DMS79 (cell line): Measurements from ENCODE around the gene ING5.

Experiments
- DNase-seq: peaks from one replicate; lab custom pipeline; 2025; lab: John Stamatoyannopoulos, UW

Gene ING5

GRCh38 chr2:241760301-241760771 is 58.5 kb downstream of the ING5 start:
- DNase-seq, result no peak

- DNase-seq, result peak; percentile 90
Observed at GRCh38 chr2:241762321-241762932, 60.6 kb downstream of the ING5 start.

GRCh38 chr2:241762933-241763369 is 61.1 kb downstream of the ING5 start:
- DNase-seq, result no peak

- DNase-seq, result no peak
Observed at GRCh38 chr2:241763551-241764274, 61.9 kb downstream of the ING5 start.

GRCh38 chr2:241764275-241765241 is 62.7 kb downstream of the ING5 start:
- DNase-seq, result no peak

GRCh38 chr2:241767464-241768250 is 65.8 kb downstream of the ING5 start:
- no peak for DNase-seq

- DNase-seq, result no peak
Observed at GRCh38 chr2:241768251-241768711, 66.4 kb downstream of the ING5 start.

GRCh38 chr2:241768850-241769249 is 67.0 kb downstream of the ING5 start:
- no peak for DNase-seq

- DNase-seq, result no peak
Observed at GRCh38 chr2:241769819-241770184, 68.0 kb downstream of the ING5 start.

- no peak for DNase-seq
Observed at GRCh38 chr2:241770185-241770935, 68.5 kb downstream of the ING5 start.

- no peak for DNase-seq
Observed at GRCh38 chr2:241770936-241771285, 69.1 kb downstream of the ING5 start.

- DNase-seq, result no peak
Observed at GRCh38 chr2:241771286-241772062, 69.6 kb downstream of the ING5 start.

- no peak for DNase-seq
Observed at GRCh38 chr2:241772063-241772499, 70.2 kb downstream of the ING5 start.

GRCh38 chr2:241773511-241774418 is 71.9 kb downstream of the ING5 start:
- no peak for DNase-seq

- DNase-seq, result no peak
Observed at GRCh38 chr2:241774419-241775222, 72.8 kb downstream of the ING5 start.

GRCh38 chr2:241775223-241776177 is 73.7 kb downstream of the ING5 start:
- DNase-seq, result no peak
